Measurements from ENCODE around the gene NDUFB7. TPM values are rescaled to one million over a fixed set of nuclear protein-coding genes. Genes with fewer than 3 reads are reported as not detected.

NDUFB7 gene
- total RNA-seq, 1 donor from 2014 or later, result 186 TPM

DNA sequence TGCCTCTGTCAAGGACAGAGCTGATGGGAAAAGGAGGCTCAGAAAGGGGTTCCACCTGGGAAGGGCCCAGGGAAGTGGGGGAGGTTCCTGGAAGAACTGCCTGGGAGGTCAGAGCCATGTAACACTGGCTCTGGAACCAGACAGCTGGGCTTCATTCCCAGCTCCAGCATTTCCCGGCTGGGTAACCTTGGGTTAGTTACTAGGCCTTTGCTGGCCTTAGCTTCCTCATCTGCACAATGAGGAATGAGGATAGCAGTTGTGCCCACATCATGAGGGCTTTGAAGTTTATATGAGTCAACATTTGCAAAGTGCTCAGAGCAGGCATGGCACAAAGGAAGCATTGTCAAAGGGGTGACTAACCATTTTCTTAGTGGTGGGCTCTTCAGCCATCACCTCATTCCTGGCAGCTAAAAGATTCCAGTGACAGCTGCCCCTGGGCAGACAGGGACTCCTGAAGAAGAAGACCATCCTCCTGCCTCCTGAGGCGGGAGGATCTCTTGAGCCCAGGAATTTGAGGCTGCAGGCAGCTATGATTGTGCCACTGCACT is 51.9 kb downstream of the NDUFB7 start:
- peak; percentile 35 for ATAC-seq

DNA sequence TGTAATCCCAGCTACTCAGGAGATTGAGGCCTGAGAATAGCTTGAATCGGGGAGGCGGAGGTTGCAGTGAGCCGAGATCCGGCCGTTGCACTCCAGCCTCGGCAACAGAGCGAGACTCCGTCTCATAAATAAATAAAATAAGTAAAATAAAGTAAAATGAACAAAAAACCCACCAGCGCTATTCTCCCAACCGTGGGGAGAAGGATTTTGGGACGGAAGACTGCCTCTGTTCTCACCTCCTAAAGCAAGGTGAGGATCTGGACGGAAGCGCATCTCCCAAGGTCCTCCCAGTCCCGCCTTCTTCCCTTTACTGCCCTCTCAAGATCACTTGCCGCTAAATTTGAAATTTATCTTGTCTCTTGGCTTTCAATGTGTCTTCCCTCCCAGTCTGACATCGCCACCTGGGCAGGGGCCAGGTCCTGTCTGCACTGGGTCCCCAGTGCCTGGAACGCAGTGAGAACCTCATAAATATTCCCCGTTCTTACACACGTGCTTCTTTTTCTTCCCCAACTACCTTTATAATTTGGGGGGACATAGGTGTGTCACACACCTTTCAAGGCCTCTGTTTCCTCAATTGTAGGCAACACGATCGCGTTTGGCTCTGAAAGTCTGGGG is 52.5 kb downstream of the NDUFB7 start:
- no peak for ATAC-seq

DNA sequence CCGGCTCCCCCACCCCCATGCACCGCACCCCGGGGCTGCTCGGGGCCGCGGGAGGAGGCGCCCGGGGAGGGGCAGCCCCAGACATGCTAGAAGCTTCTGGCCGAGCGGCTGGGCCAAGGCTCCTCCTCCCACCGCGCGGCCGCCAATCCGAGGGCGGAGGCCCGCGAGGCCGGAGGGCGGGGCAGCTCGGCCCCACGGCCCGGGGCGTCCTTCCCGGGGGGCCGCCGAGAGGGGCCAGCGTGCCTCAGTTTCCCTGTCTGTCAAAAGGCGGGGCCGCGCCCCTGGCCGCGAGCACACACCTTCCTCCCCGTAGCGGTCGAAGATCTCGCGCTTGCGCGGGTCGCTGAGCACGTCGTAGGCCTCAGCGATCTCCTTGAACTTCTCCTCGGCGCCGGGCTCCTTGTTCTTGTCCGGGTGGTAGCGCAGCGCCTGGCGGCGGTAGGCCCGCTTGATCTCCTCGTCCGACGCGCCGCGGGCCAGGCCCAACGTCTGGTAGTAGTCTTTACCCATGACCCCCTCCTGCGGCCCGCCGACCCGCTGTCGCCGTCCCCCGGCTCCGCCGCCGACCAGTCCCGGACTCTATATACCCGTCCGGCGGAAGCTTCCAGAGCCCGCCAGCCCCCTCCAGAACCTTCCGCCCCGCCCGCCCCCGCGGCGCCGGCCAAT is 53.9 kb downstream of the NDUFB7 start, which contains the start of gene DNAJB1:
Gene DNAJB1 (minus strand): TSS at position 558 of the 666 bp plus-strand sequence. CDS start 48 bp downstream, at position 510.
- ATAC-seq, result peak; percentile 76

DNA sequence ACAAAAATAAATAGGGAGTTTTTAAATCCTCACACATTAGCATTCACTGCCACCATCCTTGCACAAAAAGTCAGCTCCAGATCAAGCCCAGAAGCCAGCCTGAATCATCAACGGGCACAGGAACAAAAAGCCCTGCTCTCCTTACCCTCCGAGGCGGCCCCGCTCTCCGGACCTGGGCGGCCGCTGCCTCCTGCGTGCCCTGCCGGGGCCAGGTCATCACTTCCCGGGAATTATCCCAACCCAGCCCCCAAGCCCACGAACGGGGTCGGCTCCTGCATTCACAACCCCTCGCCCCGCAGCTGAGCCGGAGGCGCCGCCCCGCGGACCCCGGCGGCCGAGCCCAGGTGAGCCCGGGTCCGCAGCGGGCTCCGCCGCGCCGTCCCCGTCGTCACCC is 54.4 kb downstream of the NDUFB7 start:
- no peak for ATAC-seq

DNA sequence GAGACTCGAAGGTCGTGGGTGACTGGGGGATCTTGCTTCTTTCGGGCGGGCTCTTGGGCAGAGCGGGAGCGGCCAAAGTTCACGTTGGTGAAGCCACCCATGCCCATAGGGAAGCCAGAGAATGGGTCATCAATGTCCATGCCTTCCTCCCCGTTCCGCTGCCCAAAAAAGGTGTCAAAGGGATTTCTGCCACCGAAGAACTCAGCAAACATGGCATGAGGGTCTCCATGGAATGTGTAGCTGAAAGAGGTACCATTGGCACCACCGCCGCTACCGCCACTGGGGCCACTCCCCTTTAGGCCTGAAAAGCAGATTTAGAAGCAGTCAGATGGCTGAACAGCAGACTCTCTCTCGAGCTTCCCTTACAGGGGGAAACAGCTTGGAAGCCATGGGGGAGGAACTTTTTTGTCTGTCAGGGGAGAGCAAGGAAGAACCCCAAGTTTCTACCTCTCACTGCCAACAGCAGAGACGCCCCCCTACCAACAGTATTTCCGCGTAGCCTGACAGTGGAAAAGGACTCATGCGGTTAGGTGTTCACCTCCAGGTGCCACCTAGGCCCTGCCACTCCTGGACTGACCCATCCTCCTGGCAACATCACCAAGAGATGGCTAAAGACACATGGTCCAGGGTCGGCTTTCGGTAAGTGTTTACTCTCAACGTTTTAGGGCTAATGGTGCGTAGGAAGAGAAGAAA is 55.0 kb downstream of the NDUFB7 start:
- ATAC-seq, result no peak

Other genes with a start within 250 kb of the NDUFB7 start
- 4.8 TPM for gene ADGRE5, start 190.6 kb downstream of the NDUFB7 start, total RNA-seq
- gene DDX39A, start 152.7 kb downstream of the NDUFB7 start, total RNA-seq, result 59.6 TPM
- gene PKN1, start 138.8 kb downstream of the NDUFB7 start, total RNA-seq, result 10.5 TPM
- 0.44 TPM for gene PTGER1, start 96.7 kb downstream of the NDUFB7 start, total RNA-seq
- 254 TPM for gene GIPC1, start 75.9 kb downstream of the NDUFB7 start, total RNA-seq
- gene DNAJB1, start 53.7 kb downstream of the NDUFB7 start, total RNA-seq, result 337 TPM
- 341 TPM for gene TECR, start 42.5 kb downstream of the NDUFB7 start, total RNA-seq
- 0.20 TPM for gene CLEC17A, start 11.0 kb upstream of the NDUFB7 start, total RNA-seq
- gene ADGRE3, start 102.8 kb upstream of the NDUFB7 start, total RNA-seq, result 0.12 TPM
- gene ZNF333, start 118.0 kb upstream of the NDUFB7 start, total RNA-seq, result 3.5 TPM
- gene ADGRE2, start 206.5 kb upstream of the NDUFB7 start, total RNA-seq, result 1.5 TPM